NCI-H345 treated with DMSO at 0.1 percent for 48 hours (cell line): ENCODE results near the gene DEPP1.

Experiments used
- DNase-seq: peaks from one replicate; lab custom pipeline; 2025; ENCODE audit not compliant: unreplicated experiment; lab: John Stamatoyannopoulos, UW

The DEPP1 gene

GRCh38 chr10:44934416-44935200 is 44.0 kb downstream of the DEPP1 start:
- no peak for DNase-seq

- DNase-seq, result no peak
Measured at GRCh38 chr10:44933451-44934321, 44.9 kb downstream of the DEPP1 start.

GRCh38 chr10:44932517-44933450 is 45.8 kb downstream of the DEPP1 start:
- peak; percentile 5 for DNase-seq

- no peak for DNase-seq
Measured at GRCh38 chr10:44931621-44932516, 46.7 kb downstream of the DEPP1 start.

GRCh38 chr10:44930904-44931620 is 47.5 kb downstream of the DEPP1 start:
- no peak for DNase-seq

- DNase-seq, result no peak
Measured at GRCh38 chr10:44929356-44930255, 49.0 kb downstream of the DEPP1 start.

GRCh38 chr10:44928462-44928861 is 50.1 kb downstream of the DEPP1 start:
- DNase-seq, result no peak

- no peak for DNase-seq
Measured at GRCh38 chr10:44927352-44927751, 51.3 kb downstream of the DEPP1 start.

GRCh38 chr10:44926751-44927351 is 51.8 kb downstream of the DEPP1 start:
- DNase-seq, result no peak
